Endothelial cell of umbilical vein (primary cell): Measurements from ENCODE around the gene STRN3. TPM values are rescaled to one million over a fixed set of nuclear protein-coding genes. Genes with fewer than 3 reads are reported as not detected.

Experiments used
- BruUV-seq: library from RNA; stranded (reverse); fragments of 400-500 nt; replicated peaks from 2 replicates; lab custom pipeline; 2021; lab: Mats Ljungman, UMichigan
- CTCF ChIA-PET: fragments of 300-600, 350-600 bp; sonication (Branson Sonifier 250); formaldehyde crosslinking; loops from one replicate; lab custom pipeline; 2021; ENCODE audit warnings: antibody characterized with exemption, inconsistent platforms; lab: Charles Lee
- POLR2A ChIA-PET: fragments of 300-600, 350-600 bp; sonication (Branson Sonifier 250); formaldehyde crosslinking; loops from one replicate; lab custom pipeline; 2021; ENCODE audit warnings: antibody characterized with exemption, inconsistent platforms; lab: Charles Lee
- DNase-seq: peaks from one replicate; pipeline ENCODE4 v3.0.0-alpha.2; 2011; ENCODE audit warnings: low read depth, low spot score
- FAIRE-seq: peaks from 2 replicates; lab custom pipeline; 2011; peaks lifted over from hg19 to GRCh38; lab: Jason Lieb, UNC
- H2AFZ ChIP-seq: 2 replicates; pipeline ENCODE4 v1.6.0; 2012; ENCODE audit warnings: low read depth, low read length, control low read depth, inconsistent platforms
- H3K27ac ChIP-seq: 2 replicates; pipeline ENCODE4 v1.5.1; 2011; ENCODE audit warnings: low read depth, mild to moderate bottlenecking, control low read depth, low read length, moderate library complexity; ENCODE audit not compliant: insufficient read depth
- H3K27me3 ChIP-seq, 2 experiments: 2 replicates each; pipeline versions ENCODE4 v1.6.0 to v1.6.1; 2011; ENCODE audit warnings: low read length in 2 of 2, mixed read lengths in 1 of 2; ENCODE audit not compliant: control insufficient read depth in 2 of 2, insufficient read depth in 2 of 2
- H3K36me3 ChIP-seq, 2 experiments: 2 replicates in 1 of 2; 3 replicates in 1 of 2; pipeline ENCODE4 v1.5.1; 2011; ENCODE audit warnings: low read length in 2 of 2, mild to moderate bottlenecking in 1 of 2, moderate library complexity in 1 of 2; ENCODE audit not compliant: control insufficient read depth in 2 of 2, insufficient read depth in 2 of 2; ENCODE audit errors: extremely low read depth in 1 of 2
- H3K4me1 ChIP-seq: 3 replicates; pipeline ENCODE4 v1.5.1; 2011; ENCODE audit warnings: mild to moderate bottlenecking, low read length; ENCODE audit not compliant: control insufficient read depth, insufficient read depth; ENCODE audit errors: extremely low read depth
- H3K4me2 ChIP-seq: 2 replicates; pipeline ENCODE4 v1.6.1; 2011; ENCODE audit warnings: low read length, control low read depth, mixed read lengths; ENCODE audit not compliant: insufficient read depth
- H3K4me3 ChIP-seq, 3 experiments: fragments of 200-600 bp in 1 of 3; sonication (generic), shearing (Covaris generic) in 1 of 3; replicated peaks in 1 of 3; 2 replicates each; pipeline ENCODE4 v1.5.1; 2011 to 2016; ENCODE audit warnings: control low read depth in 3 of 3, low read length in 3 of 3, mild to moderate bottlenecking in 2 of 3, inconsistent platforms in 1 of 3, low read depth in 1 of 3, moderate library complexity in 1 of 3; ENCODE audit not compliant: insufficient read depth in 1 of 3
- H3K79me2 ChIP-seq: 2 replicates; pipeline ENCODE4 v1.6.0; 2012; ENCODE audit warnings: low read length, inconsistent platforms; ENCODE audit not compliant: control insufficient read depth, insufficient read depth
- H3K9ac ChIP-seq: replicated peaks from 2 replicates; pipeline ENCODE3; 2011; ENCODE audit warnings: low read length, control low read depth; ENCODE audit not compliant: insufficient read depth; ENCODE audit errors: extremely low read depth
- H3K9me1 ChIP-seq: replicated peaks from 3 replicates; pipeline ENCODE4 v1.6.0; 2011; ENCODE audit warnings: mild to moderate bottlenecking, low read length; ENCODE audit not compliant: control insufficient read depth, insufficient read depth; ENCODE audit errors: extremely low read depth
- H3K9me3 ChIP-seq: replicated peaks from 2 replicates; pipeline ENCODE4 v1.5.1; 2012; ENCODE audit warnings: low read length, inconsistent platforms; ENCODE audit not compliant: control insufficient read depth, insufficient read depth
- H4K20me1 ChIP-seq: replicated peaks from 2 replicates; pipeline ENCODE3; 2011; ENCODE audit warnings: mild to moderate bottlenecking, low read length; ENCODE audit not compliant: control insufficient read depth, insufficient read depth; ENCODE audit errors: extremely low read depth
- EZH2 ChIP-seq: IDR thresholded peaks from 2 replicates; pipeline ENCODE4 v1.6.1; 2012; ENCODE audit warnings: borderline replicate concordance, low read depth, mild to moderate bottlenecking, moderate library complexity, low read length, inconsistent platforms; ENCODE audit not compliant: severe bottlenecking
- FOS ChIP-seq: IDR thresholded peaks from 2 replicates; pipeline ENCODE4 v1.6.1; 2011; ENCODE audit warnings: mild to moderate bottlenecking, low read length, moderate library complexity, borderline replicate concordance; ENCODE audit not compliant: insufficient read depth
- GATA2 ChIP-seq: IDR thresholded peaks from 2 replicates; pipeline ENCODE4 v1.7.0; 2011; ENCODE audit warnings: low read depth, mild to moderate bottlenecking, moderate library complexity, mixed read lengths, low read length; ENCODE audit not compliant: insufficient read length, insufficient read depth
- JUN ChIP-seq: IDR thresholded peaks from 2 replicates; pipeline ENCODE4 v1.6.1; 2011; ENCODE audit warnings: borderline replicate concordance, low read depth; ENCODE audit not compliant: insufficient read length, insufficient read depth
- MYC ChIP-seq: IDR thresholded peaks from one replicate; pipeline ENCODE4 v1.6.1; 2011; ENCODE audit warnings: mild to moderate bottlenecking, low read depth, low read length
- POLR2A ChIP-seq: IDR thresholded peaks from 2 replicates; pipeline ENCODE4 v1.6.1; 2012; ENCODE audit warnings: low read depth, mild to moderate bottlenecking, control low read depth, low read length
- POLR2AphosphoS5 ChIP-seq: IDR thresholded peaks from 2 replicates; pipeline ENCODE4 v1.6.1; 2012; ENCODE audit warnings: low read depth, mild to moderate bottlenecking, control low read depth, low read length, moderate library complexity; ENCODE audit not compliant: insufficient read depth
- dilution Hi-C: fragments of 300-500 bp; cut with MboI; formaldehyde crosslinking; loops from one replicate; pipeline ENCODE4 v1.15.0; 2019; ENCODE audit warnings: low sequenced_read_pairs; ENCODE audit not compliant: extremely low pct_ligation_motif_present
- intact Hi-C: fragments of 100-400 bp; cut with micrococcal nuclease; formaldehyde crosslinking; loops from one replicate; pipeline ENCODE4 v1.10.0; 2022
- polyA plus RNA-seq, 4 experiments: library from polyadenylated mRNA; depleted of rRNA in 3 of 4; stranded (reverse) in 3 of 4; unstranded in 1 of 4; fragments of >200 nt; gene quantifications; 2 replicates each; pipeline versions ENCODE4 v1.2.1 to v1.2.3, GENCODE V29; 2011 to 2012; ENCODE audit warnings: missing spikeins in 1 of 4
- total RNA-seq: library from RNA; stranded (reverse); gene quantifications from 2 replicates; pipeline ENCODE4 v1.2.3, GENCODE V29; 2021
- TF ChIP-seq, protein P1 (sequence below): IDR thresholded peaks from 2 replicates; pipeline ENCODE4 v1.6.1; 2011; ENCODE audit not compliant: insufficient read depth, insufficient read length
- TF ChIP-seq, protein P2 (sequence below), 2 donors: IDR thresholded peaks; 1 replicate in 1 of 2; 2 replicates in 1 of 2; pipeline ENCODE4 v1.5.1; 2011; ENCODE audit warnings: low read length in 2 of 2, mild to moderate bottlenecking in 2 of 2, moderate library complexity in 2 of 2, control low read depth in 1 of 2, inconsistent platforms in 1 of 2, low read depth in 1 of 2; ENCODE audit not compliant: insufficient read depth in 1 of 2; ENCODE audit errors: extremely low read depth in 1 of 2

Gene STRN3
- total and polyA plus RNA-seq, 2 donors (not counting 3 experiments of a cell fraction or from before 2014, with no cell fraction given), result 8.4 to 35.1 TPM

DNA sequence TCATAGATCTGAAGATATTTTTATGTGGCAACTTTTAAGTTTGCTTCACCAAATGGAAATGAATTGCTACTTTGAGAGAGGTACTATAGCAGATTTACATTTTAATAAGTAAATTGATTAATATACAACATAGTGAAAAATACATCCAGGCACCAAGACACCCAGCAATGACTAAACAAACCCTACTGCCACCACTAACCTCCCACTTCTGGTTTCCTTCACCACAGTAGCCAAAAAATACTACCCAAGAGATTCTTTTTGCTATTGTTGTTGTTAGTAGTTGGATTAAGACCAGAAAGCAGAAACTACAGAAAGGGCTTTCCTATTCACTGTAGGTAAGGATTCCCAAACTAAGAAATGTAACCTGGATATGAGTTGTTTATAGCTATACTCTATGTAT, 97.7 kb downstream of the STRN3 start:
- Histone ChIP-seq H3K36me3 (peaks cover 0 to 3% of the 10 kb centered on the region in 2 experiments), H3K4me1 (no peaks in the 10 kb centered on the region), H2AFZ (no peak overlapping the region), H3K4me2 (no peak overlapping the region), H3K4me3 (no peak overlapping the region), H3K27me3 (no peaks in the 10 kb centered on the region), H3K9me3 (no peaks in the 10 kb centered on the region), H4K20me1 (no peaks in the 10 kb centered on the region), H3K9ac (no peak overlapping the region), H3K79me2 (no peaks in the 10 kb centered on the region), H3K27ac (no peak overlapping the region), H3K9me1 (no peaks in the 10 kb centered on the region)
- POLR2A ChIA-PET, result no interaction called here
- CTCF ChIA-PET, result no interaction called here
- intact Hi-C loops (no loop called here), dilution Hi-C loops (no loop called here)
- BruUV-seq, result no TSS peak
- FAIRE-seq (no peak), DNase-seq (no peak)
- TF ChIP-seq POLR2AphosphoS5, result no peak
- no peak for TF ChIP-seq GATA2
- TF ChIP-seq, protein P1, sequence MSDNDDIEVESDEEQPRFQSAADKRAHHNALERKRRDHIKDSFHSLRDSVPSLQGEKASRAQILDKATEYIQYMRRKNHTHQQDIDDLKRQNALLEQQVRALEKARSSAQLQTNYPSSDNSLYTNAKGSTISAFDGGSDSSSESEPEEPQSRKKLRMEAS, result no peak
- TF ChIP-seq, protein P2, sequence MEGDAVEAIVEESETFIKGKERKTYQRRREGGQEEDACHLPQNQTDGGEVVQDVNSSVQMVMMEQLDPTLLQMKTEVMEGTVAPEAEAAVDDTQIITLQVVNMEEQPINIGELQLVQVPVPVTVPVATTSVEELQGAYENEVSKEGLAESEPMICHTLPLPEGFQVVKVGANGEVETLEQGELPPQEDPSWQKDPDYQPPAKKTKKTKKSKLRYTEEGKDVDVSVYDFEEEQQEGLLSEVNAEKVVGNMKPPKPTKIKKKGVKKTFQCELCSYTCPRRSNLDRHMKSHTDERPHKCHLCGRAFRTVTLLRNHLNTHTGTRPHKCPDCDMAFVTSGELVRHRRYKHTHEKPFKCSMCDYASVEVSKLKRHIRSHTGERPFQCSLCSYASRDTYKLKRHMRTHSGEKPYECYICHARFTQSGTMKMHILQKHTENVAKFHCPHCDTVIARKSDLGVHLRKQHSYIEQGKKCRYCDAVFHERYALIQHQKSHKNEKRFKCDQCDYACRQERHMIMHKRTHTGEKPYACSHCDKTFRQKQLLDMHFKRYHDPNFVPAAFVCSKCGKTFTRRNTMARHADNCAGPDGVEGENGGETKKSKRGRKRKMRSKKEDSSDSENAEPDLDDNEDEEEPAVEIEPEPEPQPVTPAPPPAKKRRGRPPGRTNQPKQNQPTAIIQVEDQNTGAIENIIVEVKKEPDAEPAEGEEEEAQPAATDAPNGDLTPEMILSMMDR (IDR thresholded peaks at IDR 0.05; ENCODE audit: extremely low read depth in 1 of 2, insufficient read depth in 1 of 2, low read depth in 1 of 2, low read length in 2 of 2), result no peak
- TF ChIP-seq EZH2, result no peak
- no peak for TF ChIP-seq JUN
- TF ChIP-seq FOS, result no peak
- TF ChIP-seq POLR2A, result no peak
- no peak for TF ChIP-seq MYC
